ENCODE results near the gene DDX20.

The DDX20 gene

GRCh38 chr1:111784273-111784901, 28.7 kb downstream of the DDX20 start:
- CTCF ChIA-PET: interaction anchor here (0.7 kb wide), 1 partner anchor 14 kb away, joined by 3 read pairs; no protein-coding TSS in a partner anchor
- TF ChIP-seq CTCF (IDR thresholded peaks at IDR 0.05; ENCODE audit: control extremely low read depth, extremely low read depth, low read depth, missing control alignments): no peak
- DNase-seq (ENCODE audit: extremely low spot score): no peak
- POLR2A ChIA-PET: no interaction called here

- ChIA-PET POLR2A (no interaction called here), CTCF (interaction anchor here (1.1 to 2.0 kb wide), 2 partner anchors 13 to 1021 kb away, joined by 3 to 5 read pairs; no protein-coding TSS in a partner anchor)
- no peak for TF ChIP-seq CTCF (IDR thresholded peaks at IDR 0.05; ENCODE audit: control extremely low read depth, extremely low read depth, low read depth, missing control alignments)
- no peak for DNase-seq (ENCODE audit: extremely low spot score)
These were observed 31.0 kb downstream of the DDX20 start for GRCh38 chr1:111786669-111787207.

- ChIA-PET CTCF (interaction anchor here (1.1 kb wide), 1 partner anchor 602 kb away, joined by 3 read pairs; no protein-coding TSS in a partner anchor), POLR2A (no interaction called here)
- TF ChIP-seq CTCF (IDR thresholded peaks at IDR 0.05; ENCODE audit: control extremely low read depth, extremely low read depth, low read depth, missing control alignments): no peak
- DNase-seq (ENCODE audit: extremely low spot score): no peak
These were observed 33.4 kb downstream of the DDX20 start for GRCh38 chr1:111789142-111789541.

- no peak for DNase-seq (ENCODE audit: extremely low spot score)
- TF ChIP-seq CTCF (IDR thresholded peaks at IDR 0.05; ENCODE audit: control extremely low read depth, extremely low read depth, low read depth, missing control alignments): no peak
- CTCF ChIA-PET: interaction anchor here (1.1 kb wide), 1 partner anchor 601 kb away, joined by 3 read pairs; no protein-coding TSS in a partner anchor
- POLR2A ChIA-PET: no interaction called here
These were observed 34.1 kb downstream of the DDX20 start for GRCh38 chr1:111789666-111790316.

- CTCF ChIA-PET: interaction anchor here (1.2 kb wide), 1 partner anchor 310 kb away, joined by 3 read pairs; no protein-coding TSS in a partner anchor
- DNase-seq (ENCODE audit: extremely low spot score): no peak
These were observed 36.1 kb downstream of the DDX20 start for GRCh38 chr1:111791776-111792175.

More at GRCh38 chr1:111791776-111792175, 36.1 kb downstream of the DDX20 start:
- TF ChIP-seq CTCF (IDR thresholded peaks at IDR 0.05; ENCODE audit: control extremely low read depth, extremely low read depth, low read depth, missing control alignments): no peak
- POLR2A ChIA-PET: no interaction called here
